PFSK-1 (cell line): ENCODE results near the gene PNKP.

ENCODE experiments used
- FOXP2 ChIP-seq: optimal IDR thresholded peaks from 2 replicates; pipeline ENCODE3; 2011; ENCODE audit warnings: borderline replicate concordance, control low read depth, inconsistent platforms; ENCODE audit not compliant: insufficient read depth; ENCODE audit errors: extremely low read length, extremely low read depth
- POLR2AphosphoS5 ChIP-seq: IDR thresholded peaks from 2 replicates; pipeline ENCODE4 v1.6.1; 2012; ENCODE audit warnings: low read depth, mild to moderate bottlenecking, control low read depth, low read length, moderate library complexity
- REST ChIP-seq, 2 experiments: IDR thresholded peaks; 2 replicates each; pipeline versions ENCODE4 v1.6.1 to v1.8.0; 2011 to 2012; ENCODE audit warnings: low read depth in 2 of 2, low read length in 2 of 2, control low read depth in 1 of 2, inconsistent platforms in 1 of 2, mild to moderate bottlenecking in 1 of 2, moderate library complexity in 1 of 2; ENCODE audit not compliant: insufficient read depth in 1 of 2
- SIN3A ChIP-seq: IDR thresholded peaks from 2 replicates; pipeline ENCODE4 v1.6.1; 2012; ENCODE audit warnings: mild to moderate bottlenecking, low read length, moderate library complexity, borderline replicate concordance; ENCODE audit not compliant: insufficient read depth
- TAF1 ChIP-seq: IDR thresholded peaks from 2 replicates; pipeline ENCODE4 v1.6.1; 2012; ENCODE audit warnings: low read length, control low read depth, borderline replicate concordance; ENCODE audit not compliant: insufficient read depth

PNKP gene

GRCh38 chr19:49837009-49837310 lies 30.4 kb downstream of the PNKP start:
- TF ChIP-seq REST (IDR thresholded peaks at IDR 0.05; ENCODE audit: insufficient read depth in 1 of 2, low read depth in 2 of 2, low read length in 2 of 2) (no peak), FOXP2 (no peak), SIN3A (no peak), POLR2AphosphoS5 (no peak), TAF1 (no peak)

GRCh38 chr19:49836176-49837008 lies 31.0 kb downstream of the PNKP start:
- no peak for TF ChIP-seq POLR2AphosphoS5
- TF ChIP-seq FOXP2 = no peak
- TF ChIP-seq REST (IDR thresholded peaks at IDR 0.05; ENCODE audit: insufficient read depth in 1 of 2, low read depth in 2 of 2, low read length in 2 of 2) = no peak
- TF ChIP-seq SIN3A = no peak
- no peak for TF ChIP-seq TAF1

- TF ChIP-seq POLR2AphosphoS5 (no peak), SIN3A (no peak), REST (IDR thresholded peaks at IDR 0.05; ENCODE audit: insufficient read depth in 1 of 2, low read depth in 2 of 2, low read length in 2 of 2) (no peak), FOXP2 (no peak), TAF1 (no peak)
Observed at GRCh38 chr19:49835562-49835961, 31.8 kb downstream of the PNKP start.

GRCh38 chr19:49833599-49833998 lies 33.8 kb downstream of the PNKP start:
- TF ChIP-seq SIN3A (no peak), TAF1 (no peak), FOXP2 (no peak), POLR2AphosphoS5 (no peak), REST (IDR thresholded peaks at IDR 0.05; ENCODE audit: insufficient read depth in 1 of 2, low read depth in 2 of 2, low read length in 2 of 2) (no peak)

GRCh38 chr19:49832556-49832955 lies 34.8 kb downstream of the PNKP start:
- TF ChIP-seq REST (IDR thresholded peaks at IDR 0.05; ENCODE audit: insufficient read depth in 1 of 2, low read depth in 2 of 2, low read length in 2 of 2) = no peak
